CD14-positive monocyte (primary cell): ENCODE results near the gene SPI1. TPM values are rescaled to one million over a fixed set of nuclear protein-coding genes. Genes with fewer than 3 reads are reported as not detected.

Source experiments
- DNase-seq, 3 donors: peaks; one replicate each; pipeline ENCODE4 v3.0.0-alpha.2; 2011 to 2022
- H2AFZ ChIP-seq: 2 replicates; pipeline ENCODE4 v1.6.0; 2012; ENCODE audit warnings: mild to moderate bottlenecking, low read depth, low read length, inconsistent platforms; ENCODE audit not compliant: insufficient read depth, poor library complexity, severe bottlenecking
- H3K27ac ChIP-seq, 2 donors: 1 replicate in 1 of 2; 2 replicates in 1 of 2; pipeline ENCODE4 v1.5.1; 2012 to 2013; ENCODE audit warnings: low read length in 2 of 2, control low read depth in 1 of 2, inconsistent platforms in 1 of 2, low read depth in 1 of 2, mild to moderate bottlenecking in 1 of 2
- H3K27me3 ChIP-seq, 2 donors: one replicate each; pipeline versions ENCODE4 v1.6.0 to v1.6.1; 2011 to 2013; ENCODE audit warnings: low read length in 2 of 2; ENCODE audit not compliant: control insufficient read depth in 2 of 2, insufficient read depth in 2 of 2
- H3K36me3 ChIP-seq, 2 donors: replicated peaks in 1 of 2; 1 replicate in 1 of 2; 2 replicates in 1 of 2; pipeline versions ENCODE4 v1.5.1 to v1.6.1; 2012 to 2013; ENCODE audit warnings: low read length in 2 of 2, control low read depth in 1 of 2, inconsistent platforms in 1 of 2, mild to moderate bottlenecking in 1 of 2; ENCODE audit not compliant: insufficient read depth in 2 of 2, control insufficient read depth in 1 of 2
- H3K4me1 ChIP-seq, 2 donors: 1 replicate in 1 of 2; 2 replicates in 1 of 2; pipeline versions ENCODE4 v1.5.1 to v1.6.1; 2012 to 2013; ENCODE audit warnings: low read length in 2 of 2, control low read depth in 1 of 2, inconsistent platforms in 1 of 2, mild to moderate bottlenecking in 1 of 2, moderate library complexity in 1 of 2; ENCODE audit not compliant: insufficient read depth in 2 of 2, control insufficient read depth in 1 of 2
- H3K4me2 ChIP-seq: replicated peaks from 2 replicates; pipeline ENCODE3; 2012; ENCODE audit warnings: low read length, moderate library complexity, mild to moderate bottlenecking; ENCODE audit not compliant: poor library complexity, severe bottlenecking; ENCODE audit errors: extremely low read depth
- H3K4me3 ChIP-seq, 3 experiments: fragments of 200-600 bp in 1 of 3; sonication (generic) in 1 of 3; replicated peaks in 1 of 3; 1 replicate in 2 of 3; 2 replicates in 1 of 3; pipeline ENCODE4 v1.5.1; 2011 to 2013; ENCODE audit warnings: low read length in 3 of 3, mild to moderate bottlenecking in 3 of 3, control low read depth in 2 of 3, low read depth in 2 of 3, inconsistent platforms in 1 of 3, moderate library complexity in 1 of 3
- H3K79me2 ChIP-seq: 2 replicates; pipeline ENCODE4 v1.6.0; 2012; ENCODE audit warnings: mild to moderate bottlenecking, control low read depth, inconsistent platforms, low read length, moderate library complexity; ENCODE audit not compliant: insufficient read depth
- H3K9ac ChIP-seq: 2 replicates; pipeline ENCODE4 v1.6.0; 2017; ENCODE audit warnings: low read length, mild to moderate bottlenecking; ENCODE audit not compliant: insufficient read depth, poor library complexity, severe bottlenecking
- H3K9me3 ChIP-seq, 2 donors: replicated peaks in 1 of 2; 1 replicate in 1 of 2; 2 replicates in 1 of 2; pipeline versions ENCODE4 v1.5.1 to v1.6.1; 2012 to 2013; ENCODE audit warnings: low read length in 2 of 2, control low read depth in 1 of 2; ENCODE audit not compliant: control insufficient read depth in 1 of 2, insufficient read depth in 1 of 2
- H4K20me1 ChIP-seq: 2 replicates; pipeline ENCODE4 v1.6.0; 2012; ENCODE audit warnings: mild to moderate bottlenecking, low read length, control low read depth, moderate library complexity; ENCODE audit not compliant: insufficient read depth
- H3K27ac Mint-ChIP-seq, 7 donors: one replicate each; pipeline ENCODE4 v1.8.0; 2020; ENCODE audit warnings: mild to moderate bottlenecking in 7 of 7, mixed read lengths in 7 of 7, moderate library complexity in 6 of 7, inconsistent platforms in 2 of 7
- H3K27me3 Mint-ChIP-seq, 3 donors: one replicate each; pipeline ENCODE4 v1.8.0; 2021 to 2022; ENCODE audit warnings: low read depth in 3 of 3, mild to moderate bottlenecking in 3 of 3, mixed read lengths in 3 of 3, moderate library complexity in 3 of 3, inconsistent platforms in 1 of 3
- H3K36me3 Mint-ChIP-seq, 2 donors: one replicate each; pipeline ENCODE4 v1.8.0; 2020; ENCODE audit warnings: mixed read lengths in 2 of 2, inconsistent platforms in 1 of 2, mild to moderate bottlenecking in 1 of 2
- H3K4me1 Mint-ChIP-seq: one replicate; pipeline ENCODE4 v1.8.0; 2020; ENCODE audit warnings: mild to moderate bottlenecking, mixed read lengths
- H3K4me3 Mint-ChIP-seq, 2 donors: one replicate each; pipeline ENCODE4 v1.8.0; 2020; ENCODE audit warnings: mild to moderate bottlenecking in 2 of 2, mixed read lengths in 2 of 2, moderate library complexity in 1 of 2
- H3K9me3 Mint-ChIP-seq, 7 donors: one replicate each; pipeline ENCODE4 v1.8.0; 2020 to 2022; ENCODE audit warnings: mixed read lengths in 7 of 7, mild to moderate bottlenecking in 6 of 7, moderate library complexity in 6 of 7, inconsistent platforms in 2 of 7
- WGBS: methylation state at CpG from one replicate; pipeline ENCODE4 v1.1.5; 2013; ENCODE audit warnings: missing lambda C conversion rate; ENCODE audit not compliant: insufficient coverage; 5-methylcytosine and 5-hydroxymethylcytosine counted together
- intact Hi-C, 2 donors: fragments of 100-400 bp; cut with micrococcal nuclease; formaldehyde crosslinking; loops; one replicate each; pipeline versions ENCODE4 v1.15.0 to v1.15.1; 2023
- polyA plus RNA-seq, 3 donors: library from polyadenylated mRNA; depleted of rRNA in 1 of 3; unstranded in 2 of 3; stranded (reverse) in 1 of 3; fragments of 300-500 nt in 2 of 3; fragments of >200 nt in 1 of 3; fragmentation: Illumina TruSeq in 2 of 3; gene quantifications; 1 replicate in 2 of 3; 2 replicates in 1 of 3; pipeline ENCODE4 v1.2.3, GENCODE V29; 2012 to 2021
- TF ChIP-seq, protein P1 (sequence below): fragments of 200-600 bp; IDR thresholded peaks from one replicate; pipeline ENCODE4 v1.8.0; 2022; ENCODE audit warnings: antibody characterized with exemption, mild to moderate bottlenecking

Gene SPI1
- polyA plus RNA-seq, 3 donors = 156 to 914 (median 223) TPM

- no peak overlapping the region for H3K4me2 ChIP-seq
- no peak overlapping the region for H3K4me3 ChIP-seq
- no peak overlapping the region for H3K27ac ChIP-seq
- Mint-ChIP-seq H3K9me3 (peaks cover 0 to 5% (median 0%) of the 10 kb centered on the region in 7 donors), H3K27me3 (peaks cover 0 to 2% (median 0%) of the 10 kb centered on the region in 3 donors), H3K27ac (peak overlapping the region in 1 of 7 donors; percentile 76), H3K36me3 (peaks cover 27 to 39% of the 10 kb centered on the region in 2 donors), H3K4me3 (no peak overlapping the region), H3K4me1 (peaks cover 16% of the 10 kb centered on the region)
- DNase-seq = no peak
- H3K79me2 ChIP-seq = peaks cover 16% of the 10 kb centered on the region
- no peaks in the 10 kb centered on the region for H3K9me3 ChIP-seq
- peaks cover 24 to 38% of the 10 kb centered on the region in 2 donors for H3K36me3 ChIP-seq
- WGBS = 100% methylated on average over 7 of the region's 13 CpGs
- intact Hi-C loops = loop anchor here in 1 of 2 donors (5.0 kb wide), 1 partner anchor 81 kb away; no protein-coding TSS in a partner anchor
- TF ChIP-seq, protein P1, sequence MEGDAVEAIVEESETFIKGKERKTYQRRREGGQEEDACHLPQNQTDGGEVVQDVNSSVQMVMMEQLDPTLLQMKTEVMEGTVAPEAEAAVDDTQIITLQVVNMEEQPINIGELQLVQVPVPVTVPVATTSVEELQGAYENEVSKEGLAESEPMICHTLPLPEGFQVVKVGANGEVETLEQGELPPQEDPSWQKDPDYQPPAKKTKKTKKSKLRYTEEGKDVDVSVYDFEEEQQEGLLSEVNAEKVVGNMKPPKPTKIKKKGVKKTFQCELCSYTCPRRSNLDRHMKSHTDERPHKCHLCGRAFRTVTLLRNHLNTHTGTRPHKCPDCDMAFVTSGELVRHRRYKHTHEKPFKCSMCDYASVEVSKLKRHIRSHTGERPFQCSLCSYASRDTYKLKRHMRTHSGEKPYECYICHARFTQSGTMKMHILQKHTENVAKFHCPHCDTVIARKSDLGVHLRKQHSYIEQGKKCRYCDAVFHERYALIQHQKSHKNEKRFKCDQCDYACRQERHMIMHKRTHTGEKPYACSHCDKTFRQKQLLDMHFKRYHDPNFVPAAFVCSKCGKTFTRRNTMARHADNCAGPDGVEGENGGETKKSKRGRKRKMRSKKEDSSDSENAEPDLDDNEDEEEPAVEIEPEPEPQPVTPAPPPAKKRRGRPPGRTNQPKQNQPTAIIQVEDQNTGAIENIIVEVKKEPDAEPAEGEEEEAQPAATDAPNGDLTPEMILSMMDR = no peak
- H3K9ac ChIP-seq = no peak overlapping the region
- no peak overlapping the region for H2AFZ ChIP-seq
- H3K27me3 ChIP-seq = no peaks in the 10 kb centered on the region
- H4K20me1 ChIP-seq = peaks cover 8% of the 10 kb centered on the region
- peaks cover 8 to 19% of the 10 kb centered on the region in 2 donors for H3K4me1 ChIP-seq
Measured at GRCh38 chr11:47413351-47413750, 35.0 kb upstream of the SPI1 start.

DNA sequence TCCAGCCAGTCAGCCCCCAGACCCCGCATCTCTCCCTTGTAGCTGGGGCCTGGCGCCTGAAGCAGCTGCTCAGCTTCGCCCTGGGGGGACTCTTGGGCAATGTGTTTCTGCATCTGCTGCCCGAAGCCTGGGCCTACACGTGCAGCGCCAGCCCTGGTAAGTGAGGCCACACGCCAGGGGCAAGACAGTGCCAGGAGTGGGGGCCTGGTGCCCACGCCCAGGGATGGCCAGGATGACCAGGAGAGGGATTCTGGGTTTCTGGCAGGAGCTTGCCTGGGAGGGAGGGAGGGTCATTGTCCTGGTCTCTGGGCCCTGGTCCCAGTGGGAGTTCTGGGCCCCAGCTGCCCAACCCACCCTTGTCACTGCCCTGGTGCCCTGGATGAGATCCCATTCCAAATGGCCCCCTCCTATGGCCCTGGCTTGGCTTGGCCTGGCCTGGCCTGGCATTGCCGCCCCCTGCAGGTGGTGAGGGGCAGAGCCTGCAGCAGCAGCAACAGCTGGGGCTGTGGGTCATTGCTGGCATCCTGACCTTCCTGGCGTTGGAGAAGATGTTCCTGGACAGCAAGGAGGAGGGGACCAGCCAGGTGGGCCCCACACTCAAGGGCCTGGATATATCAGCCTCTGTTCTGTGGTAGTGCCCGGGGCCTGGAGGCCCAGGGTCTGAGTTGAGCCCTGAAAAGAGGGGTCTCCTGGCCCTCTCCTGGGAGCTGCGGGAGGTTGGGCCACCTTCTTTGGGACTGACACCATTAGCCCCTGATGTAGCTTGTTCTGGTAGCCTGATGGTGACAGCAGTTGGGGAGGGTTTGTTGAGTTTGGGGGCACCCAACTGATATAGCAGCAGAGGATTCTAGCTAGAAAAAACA is 33.8 kb upstream of the SPI1 start:
- peaks cover 16 to 28% of the 10 kb centered on the region in 2 donors for H3K36me3 ChIP-seq
- H3K9me3 Mint-ChIP-seq = peaks cover 0 to 3% (median 0%) of the 10 kb centered on the region in 7 donors
- H2AFZ ChIP-seq = no peak overlapping the region
- peaks cover 16% of the 10 kb centered on the region for H3K4me1 Mint-ChIP-seq
- peaks cover 16 to 26% of the 10 kb centered on the region in 2 donors for H3K4me1 ChIP-seq
- no peaks in the 10 kb centered on the region for H3K27me3 Mint-ChIP-seq
- no peak overlapping the region for H3K4me3 ChIP-seq
- peak; percentile 57 to 71 (median 64) for DNase-seq
- H3K27ac Mint-ChIP-seq = no peak overlapping the region
- H3K36me3 Mint-ChIP-seq = peaks cover 19 to 30% of the 10 kb centered on the region in 2 donors
- TF ChIP-seq, protein P1 = peak; percentile 95
- H4K20me1 ChIP-seq = peaks cover 8% of the 10 kb centered on the region
- no peaks in the 10 kb centered on the region for H3K9me3 ChIP-seq
- H3K27ac ChIP-seq = no peak overlapping the region
- WGBS = 74% methylated on average over 10 of the region's 12 CpGs
- intact Hi-C loops = loop anchor here in 1 of 2 donors (5.0 kb wide), 1 partner anchor 80 kb away; no protein-coding TSS in a partner anchor
- no peaks in the 10 kb centered on the region for H3K27me3 ChIP-seq
- no peak overlapping the region for H3K9ac ChIP-seq
- peaks cover 22% of the 10 kb centered on the region for H3K79me2 ChIP-seq
- H3K4me3 Mint-ChIP-seq = no peak overlapping the region
- no peak overlapping the region for H3K4me2 ChIP-seq
